B cell (primary cell): ENCODE results near the gene VAV2. TPM values are rescaled to one million over a fixed set of nuclear protein-coding genes. Genes with fewer than 3 reads are reported as not detected.

Experiments used
- ATAC-seq: fragments of 200-7000 bp; cut with Tn5 transposase; one replicate; pipeline ENCODE4 v1.10.0; 2021; ENCODE audit warnings: low read depth, mild to moderate bottlenecking, moderate number of reproducible peaks, moderate library complexity
- CTCF ChIA-PET: fragments of 350-600 bp; sonication (Branson Sonifier 250); formaldehyde crosslinking; loops from one replicate; lab custom pipeline; 2021; ENCODE audit warnings: antibody characterized with exemption, inconsistent platforms; lab: Charles Lee
- POLR2A ChIA-PET: fragments of 350-600 bp; sonication (Branson Sonifier 250); formaldehyde crosslinking; loops from one replicate; lab custom pipeline; 2021; ENCODE audit warnings: antibody characterized with exemption; lab: Charles Lee
- DNase-seq: peaks from one replicate; pipeline ENCODE4 v3.0.0; 2013
- H2AFZ ChIP-seq: 2 replicates; pipeline ENCODE4 v1.6.1; 2012; ENCODE audit warnings: mild to moderate bottlenecking, low read depth, low read length; ENCODE audit not compliant: insufficient read depth, poor library complexity, severe bottlenecking
- H3K27ac ChIP-seq, 2 donors: 1 replicate in 1 of 2; 2 replicates in 1 of 2; pipeline ENCODE4 v1.5.1; 2012 to 2013; ENCODE audit warnings: low read length in 2 of 2, mild to moderate bottlenecking in 2 of 2, moderate library complexity in 1 of 2
- H3K27me3 ChIP-seq, 4 experiments: fragments of 200-600 bp in 1 of 4; sonication (generic) in 1 of 4; replicated peaks in 1 of 4; 1 replicate in 2 of 4; 2 replicates in 2 of 4; pipeline versions ENCODE4 v1.6.1 to v1.7.0; 2013 to 2016; ENCODE audit warnings: low read length in 3 of 4, mild to moderate bottlenecking in 2 of 4, mixed read lengths in 1 of 4, moderate library complexity in 1 of 4; ENCODE audit not compliant: insufficient read depth in 4 of 4, control insufficient read depth in 3 of 4; ENCODE audit errors: control extremely low read depth in 1 of 4
- H3K36me3 ChIP-seq, 2 experiments: replicated peaks in 1 of 2; 1 replicate in 1 of 2; 2 replicates in 1 of 2; pipeline versions ENCODE4 v1.6.1 to v1.7.1; 2013; ENCODE audit warnings: low read length in 1 of 2; ENCODE audit not compliant: insufficient read depth in 2 of 2, control insufficient read depth in 1 of 2; ENCODE audit errors: control extremely low read depth in 1 of 2, extremely low read depth in 1 of 2
- H3K4me1 ChIP-seq, 2 donors: fragments of 200-600 bp in 1 of 2; sonication (generic) in 1 of 2; 1 replicate in 1 of 2; 2 replicates in 1 of 2; pipeline versions ENCODE4 v1.5.1 to v1.6.1; 2013 to 2017; ENCODE audit warnings: low read length in 2 of 2; ENCODE audit not compliant: control insufficient read depth in 2 of 2, insufficient read depth in 2 of 2
- H3K4me2 ChIP-seq: replicated peaks from 2 replicates; pipeline ENCODE3; 2012; ENCODE audit warnings: mild to moderate bottlenecking, low read depth, low read length; ENCODE audit not compliant: poor library complexity, severe bottlenecking
- H3K4me3 ChIP-seq, 5 experiments: fragments of 200-600 bp in 1 of 5; sonication (generic) in 1 of 5; 1 replicate in 3 of 5; 2 replicates in 2 of 5; pipeline versions ENCODE4 v1.5.1 to v1.7.0; 2011 to 2016; ENCODE audit warnings: low read length in 4 of 5, mild to moderate bottlenecking in 4 of 5, low read depth in 2 of 5, control low read depth in 1 of 5, moderate library complexity in 1 of 5; ENCODE audit not compliant: insufficient read depth in 1 of 5; ENCODE audit errors: control extremely low read depth in 1 of 5, extremely low read depth in 1 of 5
- H3K79me2 ChIP-seq: fragments of 200-600 bp; sonication (generic); one replicate; pipeline ENCODE4 v1.6.0; 2016; ENCODE audit warnings: low read length; ENCODE audit not compliant: control insufficient read depth, insufficient read depth
- H3K9ac ChIP-seq: fragments of 200-600 bp; sonication (generic); 2 replicates; pipeline ENCODE4 v1.6.1; 2017; ENCODE audit warnings: mild to moderate bottlenecking, low read length, moderate library complexity
- H3K9me3 ChIP-seq, 3 donors: one replicate each; pipeline versions ENCODE4 v1.6.1 to v1.7.1; 2013; ENCODE audit warnings: low read length in 2 of 3; ENCODE audit not compliant: control insufficient read depth in 2 of 3, insufficient read depth in 1 of 3; ENCODE audit errors: control extremely low read depth in 1 of 3
- H4K20me1 ChIP-seq: 2 replicates; pipeline ENCODE4 v1.6.0; 2012; ENCODE audit warnings: mild to moderate bottlenecking, low read length; ENCODE audit not compliant: insufficient read depth, control insufficient read depth, poor library complexity, severe bottlenecking
- H3K27ac Mint-ChIP-seq: one replicate; pipeline ENCODE4 v1.8.0; 2021; ENCODE audit warnings: mixed read lengths
- H3K27me3 Mint-ChIP-seq: one replicate; pipeline ENCODE4 v1.8.0; 2021; ENCODE audit warnings: mixed read lengths
- H3K4me1 Mint-ChIP-seq: one replicate; pipeline ENCODE4 v1.8.0; 2021; ENCODE audit warnings: mixed read lengths
- H3K4me3 Mint-ChIP-seq: one replicate; pipeline ENCODE4 v1.8.0; 2021; ENCODE audit warnings: mixed read lengths
- H3K9me3 Mint-ChIP-seq: one replicate; pipeline ENCODE4 v1.8.0; 2022; ENCODE audit warnings: mixed read lengths; ENCODE audit not compliant: insufficient read depth
- CTCF ChIP-seq: fragments of 200-600 bp; IDR thresholded peaks from one replicate; pipeline ENCODE4 v1.8.0; 2022; ENCODE audit warnings: antibody characterized with exemption, mild to moderate bottlenecking
- EZH2 ChIP-seq: IDR thresholded peaks from 2 replicates; pipeline ENCODE4 v1.6.1; 2012; ENCODE audit warnings: borderline replicate concordance, low read depth, mild to moderate bottlenecking, moderate library complexity, low read length; ENCODE audit not compliant: insufficient read depth, poor library complexity, severe bottlenecking
- WGBS: methylation state at CpG from one replicate; pipeline ENCODE4 v1.1.5; 2013; ENCODE audit warnings: missing lambda C conversion rate; ENCODE audit not compliant: insufficient coverage; 5-methylcytosine and 5-hydroxymethylcytosine counted together
- intact Hi-C: fragments of 100-400 bp; cut with micrococcal nuclease; formaldehyde crosslinking; loops from one replicate; pipeline ENCODE4 v1.10.0; 2022
- polyA plus RNA-seq: library from polyadenylated mRNA; depleted of rRNA; stranded (reverse); fragments of >200 nt; gene quantifications from 2 replicates; pipeline ENCODE4 v1.2.3, GENCODE V29; 2012
- total RNA-seq, 2 donors: library from RNA; stranded (reverse); fragments of 120-200 nt in 1 of 2; gene quantifications; 1 replicate in 1 of 2; 2 replicates in 1 of 2; pipeline versions ENCODE4 v1.2.3 to v1.2.4, GENCODE V29; 2013 to 2022

The VAV2 gene
- total and polyA plus RNA-seq, 2 donors (not counting 1 experiment from before 2014, with no cell fraction given): 34.4 to 128 TPM

- H2AFZ ChIP-seq: peak within 1 kb of the TSS; percentile 75
- no peaks in the 10 kb centered on the region for H3K36me3 ChIP-seq
- Mint-ChIP-seq H3K4me3 (peak within 1 kb of the TSS; percentile 66), H3K27me3 (peaks cover 7% of the 10 kb centered on the region), H3K9me3 (no peaks in the 10 kb centered on the region), H3K4me1 (peaks cover 37% of the 10 kb centered on the region), H3K27ac (no peak within 1 kb of the TSS)
- H3K9ac ChIP-seq: peak within 1 kb of the TSS; percentile 67
- H3K27ac ChIP-seq: no peak within 1 kb of the TSS
- ATAC-seq (peak; percentile 31), DNase-seq (peak; percentile 64)
- POLR2A ChIA-PET: interaction anchor here (0.5 kb wide), 1 partner anchor 50 kb away, joined by 3 read pairs; no protein-coding TSS in a partner anchor
- peak within 1 kb of the TSS in 4 of 5 experiments; percentile 13 to 63 (median 45) for H3K4me3 ChIP-seq
- 15% methylated on average over 19 of the region's 25 CpGs for WGBS
- H3K79me2 ChIP-seq: no peaks in the 10 kb centered on the region
- H3K27me3 ChIP-seq: no peaks in the 10 kb centered on the region
- H3K9me3 ChIP-seq: no peaks in the 10 kb centered on the region
- no peaks in the 10 kb centered on the region for H4K20me1 ChIP-seq
- CTCF ChIA-PET: interaction anchor here (1.0 to 2.6 kb wide), 3 partner anchors 11 to 44 kb away, joined by 4 to 12 read pairs (median 4); no protein-coding TSS in a partner anchor
- TF ChIP-seq CTCF (no peak), EZH2 (no peak)
- peak within 1 kb of the TSS; percentile 92 for H3K4me2 ChIP-seq
- intact Hi-C loops: loop anchor here (5.0 kb wide), 1 partner anchor 49 kb away; no protein-coding TSS in a partner anchor
- peaks cover 25 to 36% of the 10 kb centered on the region in 2 donors for H3K4me1 ChIP-seq
Measured at GRCh38 chr9:133737774-133738639, 254.1 kb downstream of the VAV2 start, which contains the start of gene SARDH. Gene SARDH, minus strand, starts transcription at chr9:133738352. Its CDS starts 4,179 bp downstream, at chr9:133734173.
